Duodenal mucosa (tissue), 2 donors: ENCODE data around the gene EXOC4.

Experiments
- H3K27ac ChIP-seq: one replicate; pipeline ENCODE4 v1.7.0; 2013; ENCODE audit warnings: low read depth, low read length
- H3K27me3 ChIP-seq, 2 donors: one replicate each; pipeline ENCODE4 v1.7.0; 2013; ENCODE audit warnings: low read length in 2 of 2, control low read depth in 1 of 2; ENCODE audit not compliant: insufficient read depth in 2 of 2, control insufficient read depth in 1 of 2
- H3K36me3 ChIP-seq, 2 donors: one replicate each; pipeline ENCODE4 v1.7.0; 2013; ENCODE audit warnings: low read length in 2 of 2, control low read depth in 1 of 2; ENCODE audit not compliant: insufficient read depth in 2 of 2, control insufficient read depth in 1 of 2
- H3K4me1 ChIP-seq, 2 donors: one replicate each; pipeline ENCODE4 v1.7.0; 2013; ENCODE audit warnings: low read length in 2 of 2, control low read depth in 1 of 2; ENCODE audit not compliant: insufficient read depth in 2 of 2, control insufficient read depth in 1 of 2
- H3K4me3 ChIP-seq, 2 donors: one replicate each; pipeline ENCODE4 v1.7.0; 2013; ENCODE audit warnings: low read length in 2 of 2, low read depth in 1 of 2
- H3K9ac ChIP-seq, 2 donors: one replicate each; pipeline ENCODE4 v1.7.0; 2013; ENCODE audit warnings: low read length in 2 of 2, low read depth in 1 of 2
- H3K9me3 ChIP-seq, 2 donors: one replicate each; pipeline ENCODE4 v1.7.0; 2013; ENCODE audit warnings: low read length in 2 of 2, control low read depth in 1 of 2; ENCODE audit not compliant: control insufficient read depth in 1 of 2

The EXOC4 gene

GRCh38 chr7:134009314-134010110, 756.6 kb downstream of the EXOC4 start:
- Histone ChIP-seq H3K27ac (no peak overlapping the region), H3K4me3 (no peak overlapping the region), H3K36me3 (peaks cover 10% of the 10 kb centered on the region in 2 donors), H3K9me3 (no peaks in the 10 kb centered on the region), H3K27me3 (no peaks in the 10 kb centered on the region), H3K4me1 (no peaks in the 10 kb centered on the region), H3K9ac (no peak overlapping the region)

DNA sequence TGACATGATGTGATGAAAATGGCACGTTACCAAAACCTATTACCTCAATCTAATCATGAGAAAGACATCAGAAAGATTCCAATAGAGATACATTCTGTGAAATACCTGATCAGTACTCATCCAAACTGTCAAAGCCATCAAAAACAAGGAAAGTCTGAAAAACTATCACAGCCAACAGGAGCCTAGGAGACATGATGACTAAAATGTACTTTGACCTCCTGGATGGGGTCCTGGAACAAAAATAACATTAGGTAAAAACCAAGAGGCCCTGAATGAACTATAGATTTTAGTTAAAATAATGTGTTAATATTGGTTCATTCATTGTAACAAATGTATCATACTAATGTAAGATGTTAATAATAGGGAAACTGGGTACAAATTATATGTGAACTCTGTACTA, 760.4 kb downstream of the EXOC4 start:
- H3K27me3 ChIP-seq: no peaks in the 10 kb centered on the region
- no peaks in the 10 kb centered on the region for H3K36me3 ChIP-seq
- no peaks in the 10 kb centered on the region for H3K9me3 ChIP-seq
- H3K9ac ChIP-seq: no peak overlapping the region
- no peak overlapping the region for H3K27ac ChIP-seq
- H3K4me1 ChIP-seq: no peaks in the 10 kb centered on the region
- no peak overlapping the region for H3K4me3 ChIP-seq

GRCh38 chr7:134014935-134015334, 762.1 kb downstream of the EXOC4 start:
- H3K9me3 ChIP-seq: no peaks in the 10 kb centered on the region
- H3K4me1 ChIP-seq: no peaks in the 10 kb centered on the region
- H3K4me3 ChIP-seq: no peak overlapping the region
- no peak overlapping the region for H3K27ac ChIP-seq
- H3K36me3 ChIP-seq: no peaks in the 10 kb centered on the region
- H3K9ac ChIP-seq: no peak overlapping the region
- H3K27me3 ChIP-seq: no peaks in the 10 kb centered on the region

DNA sequence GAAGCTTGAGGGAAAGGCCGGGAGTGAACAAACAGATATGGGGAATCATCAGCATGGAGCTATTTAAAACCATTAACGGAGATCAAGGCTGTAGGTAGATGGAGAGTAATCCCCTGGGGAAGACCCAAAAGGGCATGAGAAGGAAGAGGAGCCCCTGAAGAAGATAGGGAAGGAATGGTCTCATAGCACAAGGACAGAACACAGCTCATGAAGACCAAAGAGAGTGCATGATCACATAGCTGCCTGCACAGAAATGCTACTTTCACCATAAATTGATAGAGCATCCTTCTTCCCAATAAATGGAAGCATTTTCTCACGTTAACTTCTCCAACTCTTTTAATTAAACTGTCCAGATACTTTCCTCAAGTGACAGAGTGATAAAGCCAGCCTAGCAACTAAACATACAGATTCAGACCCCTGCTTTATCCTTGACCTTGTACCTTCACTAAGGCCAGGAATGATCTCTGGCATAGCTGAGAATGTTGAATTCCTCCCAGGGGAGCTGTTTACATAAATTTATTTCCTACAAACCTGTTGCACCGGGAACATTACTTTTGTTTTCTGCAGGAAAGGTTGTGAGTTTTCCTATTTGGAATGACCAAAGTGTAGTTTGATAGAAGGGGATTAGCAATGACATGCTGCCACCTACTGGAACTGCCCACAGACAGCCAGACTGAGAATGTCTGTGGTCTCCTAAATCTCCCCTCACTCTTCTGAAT, 763.5 kb downstream of the EXOC4 start:
- H3K36me3 ChIP-seq: no peaks in the 10 kb centered on the region
- no peaks in the 10 kb centered on the region for H3K9me3 ChIP-seq
- no peak overlapping the region for H3K4me3 ChIP-seq
- H3K27ac ChIP-seq: no peak overlapping the region
- H3K27me3 ChIP-seq: no peaks in the 10 kb centered on the region
- no peaks in the 10 kb centered on the region for H3K4me1 ChIP-seq
- no peak overlapping the region for H3K9ac ChIP-seq

- no peaks in the 10 kb centered on the region for H3K4me1 ChIP-seq
- no peaks in the 10 kb centered on the region for H3K36me3 ChIP-seq
- H3K4me3 ChIP-seq: no peak overlapping the region
- H3K9me3 ChIP-seq: no peaks in the 10 kb centered on the region
- H3K9ac ChIP-seq: no peak overlapping the region
- no peaks in the 10 kb centered on the region for H3K27me3 ChIP-seq
- no peak overlapping the region for H3K27ac ChIP-seq
These were observed 764.0 kb downstream of the EXOC4 start for GRCh38 chr7:134016942-134017303.

- no peak overlapping the region for H3K27ac ChIP-seq
- no peaks in the 10 kb centered on the region for H3K9me3 ChIP-seq
- no peak overlapping the region for H3K4me3 ChIP-seq
- H3K27me3 ChIP-seq: no peaks in the 10 kb centered on the region
- H3K4me1 ChIP-seq: no peaks in the 10 kb centered on the region
- H3K36me3 ChIP-seq: no peaks in the 10 kb centered on the region
- H3K9ac ChIP-seq: no peak overlapping the region
These were observed 765.4 kb downstream of the EXOC4 start for GRCh38 chr7:134018306-134018705.

- H3K27ac ChIP-seq: no peak overlapping the region
- no peaks in the 10 kb centered on the region for H3K9me3 ChIP-seq
- no peaks in the 10 kb centered on the region for H3K36me3 ChIP-seq
- H3K9ac ChIP-seq: no peak overlapping the region
- no peak overlapping the region for H3K4me3 ChIP-seq
- no peaks in the 10 kb centered on the region for H3K27me3 ChIP-seq
- H3K4me1 ChIP-seq: no peaks in the 10 kb centered on the region
These were observed 766.4 kb downstream of the EXOC4 start for GRCh38 chr7:134019251-134019650.

- Histone ChIP-seq H3K9ac (no peak overlapping the region), H3K27ac (no peak overlapping the region)
These were observed 769.0 kb downstream of the EXOC4 start for GRCh38 chr7:134021836-134022235.

GRCh38 chr7:134022286-134022911, 769.5 kb downstream of the EXOC4 start:
- no peaks in the 10 kb centered on the region for H3K36me3 ChIP-seq
- no peaks in the 10 kb centered on the region for H3K4me1 ChIP-seq
- H3K27ac ChIP-seq: no peak overlapping the region
- no peaks in the 10 kb centered on the region for H3K9me3 ChIP-seq
- H3K27me3 ChIP-seq: no peaks in the 10 kb centered on the region
- H3K9ac ChIP-seq: no peak overlapping the region
- no peak overlapping the region for H3K4me3 ChIP-seq

More at GRCh38 chr7:134021836-134022235, 769.0 kb downstream of the EXOC4 start:
- Histone ChIP-seq H3K36me3 (no peaks in the 10 kb centered on the region), H3K4me1 (no peaks in the 10 kb centered on the region), H3K27me3 (no peaks in the 10 kb centered on the region), H3K4me3 (no peak overlapping the region), H3K9me3 (no peaks in the 10 kb centered on the region)

DNA sequence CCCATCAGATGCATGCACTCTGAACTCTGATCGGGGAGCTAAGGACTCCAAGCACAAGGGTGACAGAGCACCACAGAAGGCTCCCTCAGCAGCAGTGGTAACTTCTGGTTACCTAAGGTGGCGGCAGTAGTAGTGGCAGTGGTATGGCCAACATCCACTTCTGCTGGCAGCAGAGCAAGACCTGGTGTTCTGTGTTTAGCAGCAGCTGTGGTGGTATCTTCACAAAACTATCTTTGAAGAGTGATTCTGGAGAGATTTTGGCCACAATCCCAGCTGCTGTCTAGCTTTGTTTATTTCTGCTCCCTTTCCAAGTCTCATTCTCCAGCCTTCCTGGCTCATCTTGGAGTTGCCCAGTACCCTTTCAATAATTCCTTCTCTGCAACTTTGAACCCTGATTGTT, 771.9 kb downstream of the EXOC4 start:
- no peak overlapping the region for H3K27ac ChIP-seq
- no peaks in the 10 kb centered on the region for H3K36me3 ChIP-seq
- H3K9ac ChIP-seq: no peak overlapping the region
- no peaks in the 10 kb centered on the region for H3K4me1 ChIP-seq
- no peak overlapping the region for H3K4me3 ChIP-seq
- peaks cover 0 to 1% of the 10 kb centered on the region in 2 donors for H3K9me3 ChIP-seq
- H3K27me3 ChIP-seq: no peaks in the 10 kb centered on the region
